ENCODE results near the gene KCNT2.

- TF ChIP-seq GABPA (IDR thresholded peaks at IDR 0.05; ENCODE audit: borderline replicate concordance, insufficient read depth, low read length) (no peak), POLR2A (IDR thresholded peaks at IDR 0.05; ENCODE audit: control extremely low read depth in 1 of 2, low read depth in 2 of 2, low read length in 2 of 2) (no peak), POLR2AphosphoS5 (IDR thresholded peaks at IDR 0.05; ENCODE audit: low read depth, low read length) (no peak), MAX (IDR thresholded peaks at IDR 0.05) (no peak), KDM1A (IDR thresholded peaks at IDR 0.05; ENCODE audit: borderline replicate concordance, low read length) (no peak), ZNF274 (IDR thresholded peaks at IDR 0.05; ENCODE audit: borderline replicate concordance, extremely low read depth, low read length) (no peak)
- TF ChIP-seq, protein P1, sequence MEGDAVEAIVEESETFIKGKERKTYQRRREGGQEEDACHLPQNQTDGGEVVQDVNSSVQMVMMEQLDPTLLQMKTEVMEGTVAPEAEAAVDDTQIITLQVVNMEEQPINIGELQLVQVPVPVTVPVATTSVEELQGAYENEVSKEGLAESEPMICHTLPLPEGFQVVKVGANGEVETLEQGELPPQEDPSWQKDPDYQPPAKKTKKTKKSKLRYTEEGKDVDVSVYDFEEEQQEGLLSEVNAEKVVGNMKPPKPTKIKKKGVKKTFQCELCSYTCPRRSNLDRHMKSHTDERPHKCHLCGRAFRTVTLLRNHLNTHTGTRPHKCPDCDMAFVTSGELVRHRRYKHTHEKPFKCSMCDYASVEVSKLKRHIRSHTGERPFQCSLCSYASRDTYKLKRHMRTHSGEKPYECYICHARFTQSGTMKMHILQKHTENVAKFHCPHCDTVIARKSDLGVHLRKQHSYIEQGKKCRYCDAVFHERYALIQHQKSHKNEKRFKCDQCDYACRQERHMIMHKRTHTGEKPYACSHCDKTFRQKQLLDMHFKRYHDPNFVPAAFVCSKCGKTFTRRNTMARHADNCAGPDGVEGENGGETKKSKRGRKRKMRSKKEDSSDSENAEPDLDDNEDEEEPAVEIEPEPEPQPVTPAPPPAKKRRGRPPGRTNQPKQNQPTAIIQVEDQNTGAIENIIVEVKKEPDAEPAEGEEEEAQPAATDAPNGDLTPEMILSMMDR (IDR thresholded peaks at IDR 0.05; ENCODE audit: control extremely low read depth in 1 of 3, insufficient read depth in 1 of 3, low read depth in 1 of 3, low read length in 3 of 3) = no peak
Measured at GRCh38 chr1:196481616-196482015, 126.6 kb downstream of the KCNT2 start.

All from H1 (cell line).